GM23338 (cell line): Measurements from ENCODE around the gene DTL. TPM values are rescaled to one million over a fixed set of nuclear protein-coding genes. Genes with fewer than 3 reads are reported as not detected.

Experiments used
- CREB1 ChIP-seq: fragments of 250-450 bp; sonication (Bioruptor Pico); IDR thresholded peaks from 2 replicates; pipeline ENCODE4 v1.5.0; 2020; ENCODE audit warnings: low read depth, mild to moderate bottlenecking, moderate library complexity
- NANOG ChIP-seq: IDR thresholded peaks from 2 replicates; pipeline ENCODE4 v1.6.1; 2016; ENCODE audit warnings: antibody characterized with exemption, borderline replicate concordance
- POLR2AphosphoS5 ChIP-seq: IDR thresholded peaks from 2 replicates; pipeline ENCODE4 v1.6.1; 2016; ENCODE audit warnings: antibody characterized with exemption, low read depth
- ZNF462 ChIP-seq: fragments of 250-450 bp; sonication (Bioruptor Pico); IDR thresholded peaks from 2 replicates; pipeline ENCODE4 v1.5.0; 2020; ENCODE audit warnings: mild to moderate bottlenecking, moderate library complexity
- polyA plus RNA-seq: library from polyadenylated mRNA; unstranded; fragments of >200 nt; fragmentation: Nextera tagmentation; extraction: Ambion mirVana; gene quantifications from 2 replicates; pipeline ENCODE4 v1.2.1, GENCODE V29; 2016
- total RNA-seq: library from RNA; depleted of rRNA; stranded (reverse); fragments of >200 nt; shearing (Covaris generic); gene quantifications from 2 replicates; pipeline ENCODE4 v1.2.3, GENCODE V29; 2014
- TF ChIP-seq, protein P1 (sequence below): IDR thresholded peaks from one replicate; pipeline ENCODE4 v1.6.1; 2018; ENCODE audit warnings: antibody characterized with exemption; ENCODE audit not compliant: unreplicated experiment
- TF ChIP-seq, protein P2 (sequence below): IDR thresholded peaks from 2 replicates; pipeline ENCODE4 v1.6.1; 2016; ENCODE audit warnings: antibody characterized with exemption

DTL gene
- total and polyA plus RNA-seq, 2 experiments from 2014 or later = 26.5 to 58.8 TPM

DNA sequence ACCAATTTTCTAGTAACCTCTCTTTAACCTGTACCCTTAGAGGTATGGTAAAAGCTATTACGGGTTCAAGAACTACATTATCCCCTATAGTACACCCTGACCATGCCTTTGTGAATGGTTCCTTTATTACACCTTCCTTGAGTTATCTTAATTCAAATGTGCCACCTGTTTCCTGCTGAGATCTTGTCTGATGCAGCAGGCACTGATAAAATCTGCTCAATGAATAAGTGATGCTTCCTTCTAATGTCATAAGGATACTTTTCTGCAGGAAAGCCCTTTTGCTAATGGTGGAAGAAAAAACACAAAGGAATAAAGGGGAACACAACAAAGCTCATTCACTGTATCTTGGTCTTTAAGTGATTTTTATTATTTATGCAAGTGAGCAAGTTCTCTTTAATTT lies 26.0 kb upstream of the DTL start (continued):
- TF ChIP-seq, protein P1, sequence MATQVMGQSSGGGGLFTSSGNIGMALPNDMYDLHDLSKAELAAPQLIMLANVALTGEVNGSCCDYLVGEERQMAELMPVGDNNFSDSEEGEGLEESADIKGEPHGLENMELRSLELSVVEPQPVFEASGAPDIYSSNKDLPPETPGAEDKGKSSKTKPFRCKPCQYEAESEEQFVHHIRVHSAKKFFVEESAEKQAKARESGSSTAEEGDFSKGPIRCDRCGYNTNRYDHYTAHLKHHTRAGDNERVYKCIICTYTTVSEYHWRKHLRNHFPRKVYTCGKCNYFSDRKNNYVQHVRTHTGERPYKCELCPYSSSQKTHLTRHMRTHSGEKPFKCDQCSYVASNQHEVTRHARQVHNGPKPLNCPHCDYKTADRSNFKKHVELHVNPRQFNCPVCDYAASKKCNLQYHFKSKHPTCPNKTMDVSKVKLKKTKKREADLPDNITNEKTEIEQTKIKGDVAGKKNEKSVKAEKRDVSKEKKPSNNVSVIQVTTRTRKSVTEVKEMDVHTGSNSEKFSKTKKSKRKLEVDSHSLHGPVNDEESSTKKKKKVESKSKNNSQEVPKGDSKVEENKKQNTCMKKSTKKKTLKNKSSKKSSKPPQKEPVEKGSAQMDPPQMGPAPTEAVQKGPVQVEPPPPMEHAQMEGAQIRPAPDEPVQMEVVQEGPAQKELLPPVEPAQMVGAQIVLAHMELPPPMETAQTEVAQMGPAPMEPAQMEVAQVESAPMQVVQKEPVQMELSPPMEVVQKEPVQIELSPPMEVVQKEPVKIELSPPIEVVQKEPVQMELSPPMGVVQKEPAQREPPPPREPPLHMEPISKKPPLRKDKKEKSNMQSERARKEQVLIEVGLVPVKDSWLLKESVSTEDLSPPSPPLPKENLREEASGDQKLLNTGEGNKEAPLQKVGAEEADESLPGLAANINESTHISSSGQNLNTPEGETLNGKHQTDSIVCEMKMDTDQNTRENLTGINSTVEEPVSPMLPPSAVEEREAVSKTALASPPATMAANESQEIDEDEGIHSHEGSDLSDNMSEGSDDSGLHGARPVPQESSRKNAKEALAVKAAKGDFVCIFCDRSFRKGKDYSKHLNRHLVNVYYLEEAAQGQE = no peak
- no peak for TF ChIP-seq CREB1 (CRISPR knock-in tag)
- TF ChIP-seq ZNF462 (CRISPR knock-in tag) = no peak
- TF ChIP-seq, protein P2, sequence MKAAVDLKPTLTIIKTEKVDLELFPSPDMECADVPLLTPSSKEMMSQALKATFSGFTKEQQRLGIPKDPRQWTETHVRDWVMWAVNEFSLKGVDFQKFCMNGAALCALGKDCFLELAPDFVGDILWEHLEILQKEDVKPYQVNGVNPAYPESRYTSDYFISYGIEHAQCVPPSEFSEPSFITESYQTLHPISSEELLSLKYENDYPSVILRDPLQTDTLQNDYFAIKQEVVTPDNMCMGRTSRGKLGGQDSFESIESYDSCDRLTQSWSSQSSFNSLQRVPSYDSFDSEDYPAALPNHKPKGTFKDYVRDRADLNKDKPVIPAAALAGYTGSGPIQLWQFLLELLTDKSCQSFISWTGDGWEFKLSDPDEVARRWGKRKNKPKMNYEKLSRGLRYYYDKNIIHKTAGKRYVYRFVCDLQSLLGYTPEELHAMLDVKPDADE = no peak
- no peak for TF ChIP-seq POLR2AphosphoS5
- TF ChIP-seq NANOG = no peak
